Measurements from ENCODE around the gene WNT11.

DNA sequence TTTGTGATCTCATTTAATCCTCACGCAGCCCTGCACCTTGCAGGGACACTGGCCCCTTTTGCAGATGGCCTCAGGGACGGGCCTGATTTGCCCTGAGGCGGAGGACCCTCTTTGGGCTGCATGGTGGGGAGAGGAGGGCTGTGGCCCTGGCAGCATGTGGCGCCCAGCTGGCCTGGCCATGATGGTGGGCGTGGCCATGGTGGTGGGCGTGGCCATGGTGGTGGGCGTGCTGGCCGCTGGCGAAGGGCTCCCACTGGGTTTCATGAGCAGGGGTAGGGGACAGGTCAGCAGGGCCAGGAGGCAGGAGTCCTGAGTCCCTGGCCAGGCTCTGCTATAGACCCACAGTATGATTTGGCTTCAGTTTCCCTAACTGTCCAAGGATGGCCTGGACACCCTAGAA lies 13.1 kb downstream of the WNT11 start:
- TF ChIP-seq ESRRG (CRISPR knock-in tag; IDR thresholded peaks at IDR 0.05), result no peak
- no peak for TF ChIP-seq ARNTL (CRISPR knock-in tag; IDR thresholded peaks at IDR 0.05; ENCODE audit: borderline replicate concordance, low read depth)
- no peak for TF ChIP-seq GLIS3 (CRISPR knock-in tag; IDR thresholded peaks at IDR 0.05)
- TF ChIP-seq RARB (CRISPR knock-in tag; IDR thresholded peaks at IDR 0.05), result no peak
- TF ChIP-seq, protein P1, sequence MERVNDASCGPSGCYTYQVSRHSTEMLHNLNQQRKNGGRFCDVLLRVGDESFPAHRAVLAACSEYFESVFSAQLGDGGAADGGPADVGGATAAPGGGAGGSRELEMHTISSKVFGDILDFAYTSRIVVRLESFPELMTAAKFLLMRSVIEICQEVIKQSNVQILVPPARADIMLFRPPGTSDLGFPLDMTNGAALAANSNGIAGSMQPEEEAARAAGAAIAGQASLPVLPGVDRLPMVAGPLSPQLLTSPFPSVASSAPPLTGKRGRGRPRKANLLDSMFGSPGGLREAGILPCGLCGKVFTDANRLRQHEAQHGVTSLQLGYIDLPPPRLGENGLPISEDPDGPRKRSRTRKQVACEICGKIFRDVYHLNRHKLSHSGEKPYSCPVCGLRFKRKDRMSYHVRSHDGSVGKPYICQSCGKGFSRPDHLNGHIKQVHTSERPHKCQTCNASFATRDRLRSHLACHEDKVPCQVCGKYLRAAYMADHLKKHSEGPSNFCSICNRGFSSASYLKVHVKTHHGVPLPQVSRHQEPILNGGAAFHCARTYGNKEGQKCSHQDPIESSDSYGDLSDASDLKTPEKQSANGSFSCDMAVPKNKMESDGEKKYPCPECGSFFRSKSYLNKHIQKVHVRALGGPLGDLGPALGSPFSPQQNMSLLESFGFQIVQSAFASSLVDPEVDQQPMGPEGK (CRISPR knock-in tag; IDR thresholded peaks at IDR 0.05; ENCODE audit: borderline replicate concordance), result no peak
- no peak for TF ChIP-seq ZFP3 (CRISPR knock-in tag; IDR thresholded peaks at IDR 0.05)
- TF ChIP-seq ZNF70 (CRISPR knock-in tag; IDR thresholded peaks at IDR 0.05), result no peak

Data from SK-N-SH treated with all-trans-retinoic acid at 6 μM for 48 hours (cell line).